Measurements from ENCODE around the gene CTNNAL1. TPM values are rescaled to one million over a fixed set of nuclear protein-coding genes. Genes with fewer than 3 reads are reported as not detected.

Gene CTNNAL1
- total RNA-seq, 1 donor from 2014 or later, result 25.9 TPM

GRCh38 chr9:108994695-108995094, 18.6 kb downstream of the CTNNAL1 start:
- TF ChIP-seq CTCF (IDR thresholded peaks at IDR 0.05), result no peak
- Mint-ChIP-seq H3K27me3 (ENCODE audit: low read depth) (no peaks in the 10 kb centered on the region), H3K4me3 (ENCODE audit: unreplicated experiment) (no peak overlapping the region), H3K9me3 (ENCODE audit: low read depth) (no peaks in the 10 kb centered on the region), H3K36me3 (ENCODE audit: low read depth) (peaks cover 11% of the 10 kb centered on the region), H3K27ac (ENCODE audit: unreplicated experiment) (no peak overlapping the region), H3K4me1 (ENCODE audit: low read depth) (peaks cover 10% of the 10 kb centered on the region)
- DNase-seq (ENCODE audit: low spot score), result no peak

GRCh38 chr9:108991479-108991878, 21.8 kb downstream of the CTNNAL1 start:
- no peak overlapping the region for H3K27ac Mint-ChIP-seq (ENCODE audit: unreplicated experiment)

GRCh38 chr9:108983885-108984284, 29.4 kb downstream of the CTNNAL1 start:
- H3K27me3 Mint-ChIP-seq (ENCODE audit: low read depth), result no peaks in the 10 kb centered on the region
- H3K4me1 Mint-ChIP-seq (ENCODE audit: low read depth), result no peaks in the 10 kb centered on the region

More at GRCh38 chr9:108991479-108991878, 21.8 kb downstream of the CTNNAL1 start:
- Mint-ChIP-seq H3K9me3 (ENCODE audit: low read depth) (peaks cover 3% of the 10 kb centered on the region), H3K4me1 (ENCODE audit: low read depth) (peaks cover 10% of the 10 kb centered on the region), H3K4me3 (ENCODE audit: unreplicated experiment) (no peak overlapping the region), H3K36me3 (ENCODE audit: low read depth) (peaks cover 17% of the 10 kb centered on the region), H3K27me3 (ENCODE audit: low read depth) (no peaks in the 10 kb centered on the region)
- TF ChIP-seq CTCF (IDR thresholded peaks at IDR 0.05), result no peak
- DNase-seq (ENCODE audit: low spot score), result no peak

GRCh38 chr9:108980893-108981292, 32.4 kb downstream of the CTNNAL1 start:
- H3K4me3 Mint-ChIP-seq (ENCODE audit: unreplicated experiment), result no peak overlapping the region
- H3K9me3 Mint-ChIP-seq (ENCODE audit: low read depth), result no peaks in the 10 kb centered on the region
- no peak for TF ChIP-seq CTCF (IDR thresholded peaks at IDR 0.05)
- no peak for DNase-seq (ENCODE audit: low spot score)
- no peaks in the 10 kb centered on the region for H3K4me1 Mint-ChIP-seq (ENCODE audit: low read depth)
- peaks cover 5% of the 10 kb centered on the region for H3K36me3 Mint-ChIP-seq (ENCODE audit: low read depth)
- no peaks in the 10 kb centered on the region for H3K27me3 Mint-ChIP-seq (ENCODE audit: low read depth)
- no peak overlapping the region for H3K27ac Mint-ChIP-seq (ENCODE audit: unreplicated experiment)

More at GRCh38 chr9:108983885-108984284, 29.4 kb downstream of the CTNNAL1 start:
- H3K4me3 Mint-ChIP-seq (ENCODE audit: unreplicated experiment), result no peak overlapping the region
- H3K27ac Mint-ChIP-seq (ENCODE audit: unreplicated experiment), result no peak overlapping the region
- peaks cover 7% of the 10 kb centered on the region for H3K36me3 Mint-ChIP-seq (ENCODE audit: low read depth)
- no peak for DNase-seq (ENCODE audit: low spot score)
- peaks cover 3% of the 10 kb centered on the region for H3K9me3 Mint-ChIP-seq (ENCODE audit: low read depth)
- no peak for TF ChIP-seq CTCF (IDR thresholded peaks at IDR 0.05)

GRCh38 chr9:108978205-108978604, 35.1 kb downstream of the CTNNAL1 start:
- Mint-ChIP-seq H3K4me3 (ENCODE audit: unreplicated experiment) (no peak overlapping the region), H3K9me3 (ENCODE audit: low read depth) (no peaks in the 10 kb centered on the region), H3K27ac (ENCODE audit: unreplicated experiment) (no peak overlapping the region), H3K36me3 (ENCODE audit: low read depth) (peaks cover 7% of the 10 kb centered on the region), H3K27me3 (ENCODE audit: low read depth) (no peaks in the 10 kb centered on the region), H3K4me1 (ENCODE audit: low read depth) (peaks cover 5% of the 10 kb centered on the region)
- no peak for DNase-seq (ENCODE audit: low spot score)
- no peak for TF ChIP-seq CTCF (IDR thresholded peaks at IDR 0.05)

Data from chondrocyte (in vitro differentiated cells).